T1000 (cell line): ENCODE measurements around the gene OCIAD2.
"Not testable (repeated sequence)": the region's sequence is repeated elsewhere in the genome, so short reads cannot be mapped to it uniquely, and the experiment has no call there.

Experiments
- DNase-seq: peaks from one replicate; lab custom pipeline; 2025; ENCODE audit warnings: mixed read lengths; lab: John Stamatoyannopoulos, UW

Gene OCIAD2

GRCh38 chr4:48854395-48854683 is 52.2 kb downstream of the OCIAD2 start:
- DNase-seq, result no peak

DNA sequence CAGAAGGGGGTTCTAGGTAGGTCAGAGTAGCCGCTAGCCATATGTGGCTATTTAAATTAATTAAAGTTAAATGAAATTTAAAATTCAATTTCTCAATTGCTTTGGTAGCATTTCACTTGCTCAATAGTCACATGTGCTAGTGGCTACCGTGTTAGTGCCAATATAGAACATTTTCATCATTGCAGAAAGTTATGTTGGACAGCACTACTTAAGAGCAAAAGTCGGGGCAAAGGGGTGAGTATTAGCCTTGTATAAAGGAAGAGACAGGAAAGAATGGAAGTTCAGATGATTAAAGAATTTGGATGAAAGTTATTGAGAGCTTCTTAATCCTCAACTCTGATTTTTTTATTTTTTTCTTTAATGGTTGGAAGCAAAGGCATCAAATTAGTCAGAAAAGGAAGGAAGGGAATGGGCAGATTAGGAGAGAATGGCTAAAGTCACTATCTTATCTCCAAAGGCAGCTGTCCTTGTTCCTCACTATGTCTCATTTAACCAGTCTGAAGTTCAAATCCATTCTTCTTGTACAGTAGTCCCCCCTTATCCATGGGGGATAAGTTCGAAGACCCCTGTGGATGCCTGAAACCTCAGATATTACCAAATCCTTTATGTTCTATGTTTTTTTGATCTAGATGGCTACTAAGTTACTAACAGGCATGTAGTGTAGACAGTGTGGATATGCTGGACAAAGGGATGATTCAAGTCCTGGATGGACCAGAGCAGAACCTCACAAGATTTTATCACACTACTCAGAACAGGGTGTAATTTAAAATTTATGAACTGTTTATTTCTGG is 52.8 kb downstream of the OCIAD2 start:
- no peak for DNase-seq

- DNase-seq, result no peak
Measured at GRCh38 chr4:48851651-48852050, 54.9 kb downstream of the OCIAD2 start.

GRCh38 chr4:48848799-48849198 is 57.8 kb downstream of the OCIAD2 start:
- not testable (repeated sequence) for DNase-seq

DNA sequence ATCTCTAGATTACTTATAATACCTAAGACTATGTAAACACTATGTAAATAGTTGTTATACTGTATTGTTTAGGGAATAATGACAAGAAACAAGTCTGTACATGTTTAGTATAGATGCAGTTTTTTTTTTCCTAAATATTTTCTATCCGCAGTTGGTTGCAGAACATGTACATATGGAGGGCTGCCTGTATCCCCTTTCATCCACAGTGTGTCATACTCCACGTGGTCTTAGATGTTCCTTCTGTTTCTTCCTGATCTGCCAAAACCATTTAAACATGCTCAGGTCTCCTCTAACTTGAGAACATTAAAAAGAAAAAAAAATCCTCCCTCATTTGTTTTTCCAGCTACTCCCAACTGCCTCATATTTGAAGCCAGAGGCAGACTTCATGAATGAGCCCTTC is 61.7 kb downstream of the OCIAD2 start:
- DNase-seq, result no peak

DNA sequence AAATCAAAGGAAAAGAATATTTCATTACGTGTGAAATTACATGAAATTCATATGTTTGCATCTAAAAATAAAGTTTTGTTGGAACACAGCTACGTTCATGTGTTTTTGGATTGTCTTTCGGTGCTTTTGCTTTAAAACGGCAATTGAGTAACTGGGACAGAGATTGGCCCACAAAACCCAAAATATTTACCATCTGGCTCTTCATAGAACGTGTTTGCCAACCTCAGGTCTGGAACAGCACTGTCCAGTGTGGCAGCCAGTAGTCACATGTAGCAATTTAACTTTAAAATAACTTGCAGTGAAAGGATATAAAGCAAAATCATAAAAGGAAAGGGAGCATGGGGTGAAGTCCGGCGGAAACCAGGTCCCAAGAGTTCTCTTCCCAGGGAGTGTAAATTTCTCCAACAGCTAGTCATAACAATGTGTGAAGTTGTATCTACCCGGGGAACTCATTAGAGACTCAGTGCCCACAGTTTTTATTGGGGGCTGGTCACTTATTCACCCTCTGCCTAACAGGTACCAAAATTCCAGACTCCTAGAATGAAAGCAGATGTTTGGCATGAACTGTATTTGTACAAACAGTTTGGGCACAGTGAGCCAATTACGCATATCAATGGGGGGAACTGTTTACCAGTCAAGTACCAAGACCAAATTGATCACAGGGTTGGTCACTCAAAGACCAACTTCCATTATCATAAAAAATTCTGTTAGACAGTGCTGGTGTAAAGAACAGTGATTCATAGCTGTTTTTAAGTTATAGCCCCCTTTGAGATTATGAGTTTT is 65.3 kb downstream of the OCIAD2 start:
- DNase-seq, result no peak

GRCh38 chr4:48836658-48837057 is 69.9 kb downstream of the OCIAD2 start:
- no peak for DNase-seq
